HepG2 (cell line): ENCODE measurements around the gene PREP. TPM values are rescaled to one million over a fixed set of nuclear protein-coding genes. Genes with fewer than 3 reads are reported as not detected.

Experiments used
- ETS1 ChIP-seq: sonication (generic); formaldehyde crosslinking; IDR thresholded peaks from 2 replicates; pipeline ENCODE4 v1.4.0; 2020; ENCODE audit warnings: missing genetic modification reagents
- HIC2 ChIP-seq: sonication (generic); formaldehyde crosslinking; IDR thresholded peaks from 2 replicates; pipeline ENCODE4 v1.9.0; 2022; ENCODE audit warnings: low read depth, missing genetic modification reagents
- HMGXB4 ChIP-seq, 2 experiments: sonication (generic) in 1 of 2; formaldehyde crosslinking in 1 of 2; IDR thresholded peaks; 2 replicates each; pipeline versions ENCODE4 v1.4.0 to v1.6.1; 2018 to 2020; ENCODE audit warnings: missing genetic modification reagents in 2 of 2, borderline replicate concordance in 1 of 2, low read depth in 1 of 2, mild to moderate bottlenecking in 1 of 2, missing biosample characterization in 1 of 2
- KLF13 ChIP-seq: sonication (generic); formaldehyde crosslinking; IDR thresholded peaks from 2 replicates; pipeline ENCODE4 v1.4.0; 2020; ENCODE audit warnings: mild to moderate bottlenecking, missing genetic modification reagents
- MNT ChIP-seq: fragments of 450-650 bp; IDR thresholded peaks from 2 replicates; pipeline ENCODE4 v1.6.1; 2016
- PLSCR1 ChIP-seq: sonication (generic); formaldehyde crosslinking; IDR thresholded peaks from 2 replicates; pipeline ENCODE4 v1.5.0; 2020; ENCODE audit warnings: missing genetic modification reagents, mild to moderate bottlenecking, borderline replicate concordance
- SIX1 ChIP-seq: sonication (generic); formaldehyde crosslinking; IDR thresholded peaks from 2 replicates; pipeline ENCODE4 v1.4.0; 2020; ENCODE audit warnings: missing genetic modification reagents, borderline replicate concordance
- SKIL ChIP-seq: sonication (generic); formaldehyde crosslinking; IDR thresholded peaks from 2 replicates; pipeline ENCODE4 v1.8.0; 2022; ENCODE audit warnings: missing genetic modification reagents, mild to moderate bottlenecking, moderate library complexity, borderline replicate concordance
- SRSF9 ChIP-seq: fragments of 200-400 bp; formaldehyde crosslinking; IDR thresholded peaks from 2 replicates; pipeline ENCODE4 v1.6.1; 2018; ENCODE audit warnings: borderline replicate concordance, mild to moderate bottlenecking, low read depth, low read length; ENCODE audit not compliant: insufficient read depth, poor library complexity, severe bottlenecking
- TEAD2 ChIP-seq: sonication (generic); formaldehyde crosslinking; IDR thresholded peaks from 2 replicates; pipeline ENCODE4 v1.9.0; 2021; ENCODE audit warnings: missing genetic modification reagents
- TP53 ChIP-seq: sonication (generic); formaldehyde crosslinking; conservative IDR thresholded peaks from 2 replicates; pipeline ENCODE4 v1.4.0; 2020; ENCODE audit warnings: missing genetic modification reagents
- ZNF10 ChIP-seq: sonication (generic); formaldehyde crosslinking; IDR thresholded peaks from 2 replicates; pipeline ENCODE4 v1.4.0; 2020; ENCODE audit warnings: mild to moderate bottlenecking, low read depth, missing genetic modification reagents, borderline replicate concordance
- ZNF468 ChIP-seq: sonication (generic); formaldehyde crosslinking; IDR thresholded peaks from 2 replicates; pipeline ENCODE4 v1.8.0; 2022; ENCODE audit warnings: mild to moderate bottlenecking, moderate library complexity, missing genetic modification reagents
- ZNF484 ChIP-seq: sonication (generic); formaldehyde crosslinking; IDR thresholded peaks from 2 replicates; pipeline ENCODE4 v1.5.1; 2020; ENCODE audit warnings: mild to moderate bottlenecking, low read depth, missing genetic modification reagents, borderline replicate concordance
- polyA plus RNA-seq, 8 experiments: library from polyadenylated mRNA; depleted of rRNA in 3 of 8; stranded (reverse) in 7 of 8; unstranded in 1 of 8; fragments of >200 nt; fragmentation: Illumina TruSeq in 4 of 8; extraction: Trizol in 4 of 8; gene quantifications; 2 replicates each; pipeline versions ENCODE4 v1.2.1 to v1.2.3, GENCODE V29; 2011 to 2016; ENCODE audit warnings: low read depth in 4 of 8, missing spikeins in 1 of 8, mixed read lengths in 1 of 8; ENCODE audit not compliant: insufficient read depth in 1 of 8
- total RNA-seq, 5 experiments: library from RNA; depleted of rRNA; stranded (reverse); fragments of >200 nt; fragmentation: Illumina TruSeq; extraction: Trizol; gene quantifications; 2 replicates each; pipeline ENCODE4 v1.2.3, GENCODE V29; 2016; ENCODE audit warnings: low read depth in 1 of 5

Gene PREP
- total and polyA plus RNA-seq, 2 of the 13 experiments (the other 11 are each of a cell fraction or from before 2014, with no cell fraction given) = 12.6 to 15.9 TPM

GRCh38 chr6:105402939-105403935 lies at the start of gene PREP (continued):
- TF ChIP-seq SIX1 (CRISPR knock-in tag) (no peak), ZNF10 (no peak), ZNF468 (CRISPR knock-in tag) (no peak), KLF13 (CRISPR knock-in tag) (no peak), ZNF484 (CRISPR knock-in tag) (no peak), TEAD2 (no peak), TP53 (CRISPR knock-in tag) (no peak), HIC2 (CRISPR knock-in tag) (no peak), PLSCR1 (CRISPR knock-in tag) (no peak), MNT (no peak), HMGXB4 (CRISPR knock-in tag; IDR thresholded peaks at IDR 0.05; ENCODE audit: borderline replicate concordance in 1 of 2, low read depth in 1 of 2) (peak; percentile 27 to 85; a peak in 3 of 4 replicates), SKIL (CRISPR knock-in tag) (no peak), SRSF9 (no peak), ETS1 (CRISPR knock-in tag) (0 out of 2 replicates have a peak, but pooled peaks have one; percentile 65)
